GM12878 (cell line): ENCODE measurements around the gene HMSD. TPM values are rescaled to one million over a fixed set of nuclear protein-coding genes. Genes with fewer than 3 reads are reported as not detected.
"Not testable (repeated sequence)": the region's sequence is repeated elsewhere in the genome, so short reads cannot be mapped to it uniquely, and the experiment has no call there.

ENCODE experiments used
- ATAC-seq: fragments of 200-7000 bp; cut with Tn5 transposase; 3 replicates; pipeline ENCODE4 v1.9.1; 2020; ENCODE audit warnings: mild to moderate bottlenecking, moderate library complexity
- BruUV-seq: library from RNA; stranded (reverse); fragments of 400-500 nt; replicated peaks from 2 replicates; lab custom pipeline; 2021; lab: Mats Ljungman, UMichigan
- CTCF ChIA-PET: fragments of 300-600 bp; sonication (Branson Sonifier 250); formaldehyde crosslinking; extraction: SDS; loops from one replicate; lab custom pipeline; 2021; ENCODE audit warnings: inconsistent platforms; lab: Yijun Ruan, JAX
- POLR2A ChIA-PET: fragments of 350-600 bp; formaldehyde crosslinking; extraction: SDS; loops from one replicate; lab custom pipeline; 2021; ENCODE audit warnings: inconsistent platforms; lab: Charles Lee
- RAD21 ChIA-PET: fragments of 300-600 bp; sonication (Branson Sonifier 250); formaldehyde crosslinking; loops from one replicate; lab custom pipeline; 2023; ENCODE audit warnings: antibody characterized with exemption; ENCODE audit not compliant: unreplicated experiment; lab: Charles Lee
- SMC1A ChIA-PET: fragments of 300-600 bp; sonication (Branson Sonifier 250); formaldehyde crosslinking; loops from one replicate; lab custom pipeline; 2023; ENCODE audit not compliant: unreplicated experiment, uncharacterized antibody; lab: Charles Lee
- DNase-seq: peaks from one replicate; pipeline ENCODE4 v3.0.0-alpha.2; 2011; ENCODE audit warnings: low read depth, low spot score
- FAIRE-seq: peaks from 3 replicates; lab custom pipeline; 2011; peaks lifted over from hg19 to GRCh38; lab: Jason Lieb, UNC
- H2AFZ ChIP-seq: 2 replicates; pipeline ENCODE4 v1.6.0; 2011; ENCODE audit warnings: low read depth, low read length, control low read depth; ENCODE audit not compliant: control insufficient read depth
- H3K27ac ChIP-seq: 2 replicates; pipeline ENCODE4 v1.5.1; 2011; ENCODE audit warnings: control low read depth; ENCODE audit not compliant: control insufficient read depth, insufficient read depth
- H3K27me3 ChIP-seq, 2 experiments: replicated peaks in 1 of 2; 2 replicates each; pipeline versions ENCODE4 v1.6.0 to v1.6.1; 2011; ENCODE audit warnings: low read length in 1 of 2; ENCODE audit not compliant: control insufficient read depth in 2 of 2, insufficient read depth in 2 of 2
- H3K36me3 ChIP-seq, 2 experiments: 2 replicates each; pipeline ENCODE4 v1.5.1; 2011; ENCODE audit warnings: low read length in 1 of 2; ENCODE audit not compliant: control insufficient read depth in 2 of 2, insufficient read depth in 2 of 2
- H3K4me1 ChIP-seq: 2 replicates; pipeline ENCODE4 v1.6.1; 2011; ENCODE audit warnings: mild to moderate bottlenecking, low read length, moderate library complexity, mixed read lengths; ENCODE audit not compliant: control insufficient read depth, insufficient read depth
- H3K4me2 ChIP-seq: 2 replicates; pipeline ENCODE4 v1.6.0; 2011; ENCODE audit warnings: control low read depth; ENCODE audit not compliant: control insufficient read depth, insufficient read depth
- H3K4me3 ChIP-seq: fragments of 200-600 bp; sonication (generic); 2 replicates; pipeline ENCODE4 v1.5.1; 2016
- H3K79me2 ChIP-seq: 2 replicates; pipeline ENCODE4 v1.6.0; 2011; ENCODE audit warnings: low read length; ENCODE audit not compliant: control insufficient read depth, insufficient read depth
- H3K9ac ChIP-seq: 2 replicates; pipeline ENCODE4 v1.8.0; 2011; ENCODE audit warnings: low read length, control low read depth, mixed read lengths; ENCODE audit not compliant: control insufficient read depth, insufficient read depth
- H3K9me3 ChIP-seq: replicated peaks from 3 replicates; pipeline ENCODE4 v1.5.1; 2011; ENCODE audit warnings: mild to moderate bottlenecking, low read length; ENCODE audit not compliant: control insufficient read depth, insufficient read depth
- H4K20me1 ChIP-seq: 2 replicates; pipeline ENCODE4 v1.6.0; 2011; ENCODE audit not compliant: control insufficient read depth, insufficient read depth
- BMI1 ChIP-seq: fragments of 450-650 bp; IDR thresholded peaks from 2 replicates; pipeline ENCODE4 v1.6.1; 2016; ENCODE audit warnings: mild to moderate bottlenecking, moderate library complexity, borderline replicate concordance
- CBX5 ChIP-seq: sonication (generic); IDR thresholded peaks from 2 replicates; pipeline ENCODE4 v1.6.1; 2016; ENCODE audit warnings: low read depth, moderate library complexity, mild to moderate bottlenecking, inconsistent platforms
- CREB1 ChIP-seq: IDR thresholded peaks from 2 replicates; pipeline ENCODE4 v1.6.1; 2012; ENCODE audit warnings: low read depth, mild to moderate bottlenecking, inconsistent platforms
- ZNF207 ChIP-seq: fragments of 450-650 bp; IDR thresholded peaks from 2 replicates; pipeline ENCODE4 v1.6.1; 2014; ENCODE audit warnings: antibody characterized with exemption, mild to moderate bottlenecking, borderline replicate concordance
- WGBS: methylation state at CpG from one replicate; pipeline ENCODE4 v1.1.6; 2016; ENCODE audit warnings: low lambda C conversion rate; ENCODE audit not compliant: insufficient replicate concordance, insufficient coverage; ENCODE audit errors: missing lambda C conversion rate; 5-methylcytosine and 5-hydroxymethylcytosine counted together
- in situ Hi-C: fragments of 300-500 bp; cut with MboI; formaldehyde crosslinking; loops from 9 replicates; pipeline ENCODE4 v1.14.3; 2018; ENCODE audit warnings: mixed read lengths
- intact Hi-C: fragments of 100-400 bp; cut with micrococcal nuclease; formaldehyde crosslinking; loops from one replicate; pipeline ENCODE4 v1.14.2; 2022; ENCODE audit not compliant: unreplicated experiment
- polyA plus RNA-seq, 11 experiments: library from polyadenylated mRNA; depleted of rRNA in 4 of 11; unstranded in 6 of 11; stranded (reverse) in 5 of 11; fragments of >200 nt; fragmentation: Nextera tagmentation in 4 of 11; fragmentation: Illumina TruSeq in 1 of 11; extraction: Ambion mirVana in 4 of 11; extraction: Trizol in 1 of 11; gene quantifications; 1 replicate in 1 of 11; 2 replicates in 10 of 11; pipeline versions ENCODE4 v1.2.1 to v1.2.3, GENCODE V29; 2011 to 2016; ENCODE audit warnings: inconsistent platforms in 2 of 11, missing spikeins in 2 of 11, low read depth in 1 of 11
- total RNA-seq, 4 experiments: library from RNA; depleted of rRNA in 3 of 4; stranded (reverse); fragments of >200 nt in 3 of 4; fragmentation: Illumina TruSeq in 1 of 4; extraction: Trizol in 1 of 4; gene quantifications; 2 replicates each; pipeline versions ENCODE4 v1.2.1 to v1.2.3, GENCODE V29; 2013 to 2021
- TF ChIP-seq, protein P1 (sequence below): fragments of 450-650 bp; IDR thresholded peaks from 2 replicates; pipeline ENCODE4 v1.6.1; 2018; ENCODE audit warnings: borderline replicate concordance, mild to moderate bottlenecking; ENCODE audit not compliant: partially characterized antibody
- TF ChIP-seq, protein P2 (sequence below): fragments of 150-350 bp; IDR thresholded peaks from 2 replicates; pipeline ENCODE4 v1.6.1; 2016; ENCODE audit warnings: low read depth, low read length
- TF ChIP-seq, protein P3 (sequence below): IDR thresholded peaks from 2 replicates; pipeline ENCODE4 v1.6.1; 2011; ENCODE audit warnings: borderline replicate concordance, low read depth, mild to moderate bottlenecking, moderate library complexity, mixed read lengths, low read length; ENCODE audit not compliant: insufficient read depth; ENCODE audit errors: extremely low read length

Gene HMSD
- total and polyA plus RNA-seq, 10 of the 15 experiments (the other 5 are each of a cell fraction or from before 2014, with no cell fraction given), result 11.7 to 83.9 (median 37.8) TPM

DNA sequence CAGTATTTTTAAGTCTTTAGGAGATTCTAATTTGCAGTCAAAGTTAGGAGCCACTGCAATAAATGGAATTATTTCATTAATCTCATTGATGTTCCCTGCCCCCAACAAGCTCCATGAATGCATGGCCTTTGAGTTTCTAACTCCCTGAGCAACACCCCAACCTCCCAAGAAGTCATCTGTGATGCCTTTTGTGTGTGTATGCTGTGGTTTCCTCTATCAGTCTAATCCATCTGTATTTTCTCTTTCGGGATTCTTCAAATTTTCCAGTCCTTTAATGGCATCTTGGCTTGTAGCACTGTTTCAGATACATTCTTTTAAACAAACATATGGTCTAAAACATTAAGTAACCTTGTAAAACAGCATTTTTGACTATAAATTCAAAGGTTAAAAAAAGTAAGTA lies 24.6 kb upstream of the HMSD start (continued):
- TF ChIP-seq, protein P1, sequence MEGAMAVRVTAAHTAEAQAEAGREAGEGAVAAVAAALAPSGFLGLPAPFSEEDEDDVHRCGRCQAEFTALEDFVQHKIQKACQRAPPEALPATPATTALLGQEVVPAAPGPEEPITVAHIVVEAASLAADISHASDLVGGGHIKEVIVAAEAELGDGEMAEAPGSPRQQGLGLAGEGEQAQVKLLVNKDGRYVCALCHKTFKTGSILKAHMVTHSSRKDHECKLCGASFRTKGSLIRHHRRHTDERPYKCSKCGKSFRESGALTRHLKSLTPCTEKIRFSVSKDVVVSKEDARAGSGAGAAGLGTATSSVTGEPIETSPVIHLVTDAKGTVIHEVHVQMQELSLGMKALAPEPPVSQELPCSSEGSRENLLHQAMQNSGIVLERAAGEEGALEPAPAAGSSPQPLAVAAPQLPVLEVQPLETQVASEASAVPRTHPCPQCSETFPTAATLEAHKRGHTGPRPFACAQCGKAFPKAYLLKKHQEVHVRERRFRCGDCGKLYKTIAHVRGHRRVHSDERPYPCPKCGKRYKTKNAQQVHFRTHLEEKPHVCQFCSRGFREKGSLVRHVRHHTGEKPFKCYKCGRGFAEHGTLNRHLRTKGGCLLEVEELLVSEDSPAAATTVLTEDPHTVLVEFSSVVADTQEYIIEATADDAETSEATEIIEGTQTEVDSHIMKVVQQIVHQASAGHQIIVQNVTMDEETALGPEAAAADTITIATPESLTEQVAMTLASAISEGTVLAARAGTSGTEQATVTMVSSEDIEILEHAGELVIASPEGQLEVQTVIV, result no peak
- TF ChIP-seq CBX5 (no peak), ZNF207 (no peak), CREB1 (no peak), BMI1 (no peak)
- TF ChIP-seq, protein P2, sequence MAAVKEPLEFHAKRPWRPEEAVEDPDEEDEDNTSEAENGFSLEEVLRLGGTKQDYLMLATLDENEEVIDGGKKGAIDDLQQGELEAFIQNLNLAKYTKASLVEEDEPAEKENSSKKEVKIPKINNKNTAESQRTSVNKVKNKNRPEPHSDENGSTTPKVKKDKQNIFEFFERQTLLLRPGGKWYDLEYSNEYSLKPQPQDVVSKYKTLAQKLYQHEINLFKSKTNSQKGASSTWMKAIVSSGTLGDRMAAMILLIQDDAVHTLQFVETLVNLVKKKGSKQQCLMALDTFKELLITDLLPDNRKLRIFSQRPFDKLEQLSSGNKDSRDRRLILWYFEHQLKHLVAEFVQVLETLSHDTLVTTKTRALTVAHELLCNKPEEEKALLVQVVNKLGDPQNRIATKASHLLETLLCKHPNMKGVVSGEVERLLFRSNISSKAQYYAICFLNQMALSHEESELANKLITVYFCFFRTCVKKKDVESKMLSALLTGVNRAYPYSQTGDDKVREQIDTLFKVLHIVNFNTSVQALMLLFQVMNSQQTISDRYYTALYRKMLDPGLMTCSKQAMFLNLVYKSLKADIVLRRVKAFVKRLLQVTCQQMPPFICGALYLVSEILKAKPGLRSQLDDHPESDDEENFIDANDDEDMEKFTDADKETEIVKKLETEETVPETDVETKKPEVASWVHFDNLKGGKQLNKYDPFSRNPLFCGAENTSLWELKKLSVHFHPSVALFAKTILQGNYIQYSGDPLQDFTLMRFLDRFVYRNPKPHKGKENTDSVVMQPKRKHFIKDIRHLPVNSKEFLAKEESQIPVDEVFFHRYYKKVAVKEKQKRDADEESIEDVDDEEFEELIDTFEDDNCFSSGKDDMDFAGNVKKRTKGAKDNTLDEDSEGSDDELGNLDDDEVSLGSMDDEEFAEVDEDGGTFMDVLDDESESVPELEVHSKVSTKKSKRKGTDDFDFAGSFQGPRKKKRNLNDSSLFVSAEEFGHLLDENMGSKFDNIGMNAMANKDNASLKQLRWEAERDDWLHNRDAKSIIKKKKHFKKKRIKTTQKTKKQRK, result no peak

DNA sequence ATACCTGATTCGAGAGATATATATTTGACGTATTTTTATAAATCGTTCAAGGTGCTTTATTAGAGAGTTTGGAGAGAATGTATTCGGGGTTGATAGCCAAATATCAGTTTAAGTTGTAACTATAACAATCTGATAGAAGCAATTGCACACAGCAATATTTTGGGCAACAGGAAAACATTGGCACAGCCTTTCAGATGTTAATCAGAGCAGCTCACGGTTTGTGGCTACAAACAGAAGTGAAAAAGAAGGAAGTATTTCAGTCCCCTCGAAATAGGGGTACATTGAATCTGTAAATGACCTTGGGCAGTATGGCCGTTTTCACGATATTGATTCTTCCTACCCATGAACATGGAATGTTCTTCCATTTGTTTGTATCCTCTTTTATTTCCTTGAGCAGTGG lies 20.8 kb upstream of the HMSD start:
- Histone ChIP-seq H3K36me3 (no peaks in the 10 kb centered on the region), H4K20me1 (no peaks in the 10 kb centered on the region), H3K4me1 (no peaks in the 10 kb centered on the region), H3K9ac (no peak overlapping the region), H3K4me3 (no peak overlapping the region), H3K4me2 (no peak overlapping the region), H3K9me3 (no peaks in the 10 kb centered on the region), H2AFZ (no peak overlapping the region), H3K27ac (no peak overlapping the region), H3K27me3 (no peaks in the 10 kb centered on the region), H3K79me2 (no peaks in the 10 kb centered on the region)
- RAD21 ChIA-PET, result interaction anchor here (1.0 kb wide), 1 partner anchor 20 kb away, joined by 4 read pairs; no protein-coding TSS in a partner anchor
- SMC1A ChIA-PET, result interaction anchor here (1.3 to 2.2 kb wide), 3 partner anchors 19 to 37 kb away, joined by 5 to 8 read pairs (median 5); partner anchors contain the start of gene SERPINB10
- CTCF ChIA-PET, result interaction anchor here (0.7 to 1.4 kb wide), 3 partner anchors 8 to 152 kb away, joined by 3 to 8 read pairs (median 3); no protein-coding TSS in a partner anchor
- in situ Hi-C loops, result no loop called here
- 52% methylated on average over 8 of the region's 8 CpGs for WGBS
- intact Hi-C loops, result no loop called here
- DNase-seq (no peak), ATAC-seq (no peak; the same call in 2 of the 3 replicates), FAIRE-seq (no peak)
- POLR2A ChIA-PET, result no interaction called here
- TF ChIP-seq, protein P3, sequence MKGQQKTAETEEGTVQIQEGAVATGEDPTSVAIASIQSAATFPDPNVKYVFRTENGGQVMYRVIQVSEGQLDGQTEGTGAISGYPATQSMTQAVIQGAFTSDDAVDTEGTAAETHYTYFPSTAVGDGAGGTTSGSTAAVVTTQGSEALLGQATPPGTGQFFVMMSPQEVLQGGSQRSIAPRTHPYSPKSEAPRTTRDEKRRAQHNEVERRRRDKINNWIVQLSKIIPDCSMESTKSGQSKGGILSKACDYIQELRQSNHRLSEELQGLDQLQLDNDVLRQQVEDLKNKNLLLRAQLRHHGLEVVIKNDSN, result no peak
- no TSS peak for BruUV-seq

DNA sequence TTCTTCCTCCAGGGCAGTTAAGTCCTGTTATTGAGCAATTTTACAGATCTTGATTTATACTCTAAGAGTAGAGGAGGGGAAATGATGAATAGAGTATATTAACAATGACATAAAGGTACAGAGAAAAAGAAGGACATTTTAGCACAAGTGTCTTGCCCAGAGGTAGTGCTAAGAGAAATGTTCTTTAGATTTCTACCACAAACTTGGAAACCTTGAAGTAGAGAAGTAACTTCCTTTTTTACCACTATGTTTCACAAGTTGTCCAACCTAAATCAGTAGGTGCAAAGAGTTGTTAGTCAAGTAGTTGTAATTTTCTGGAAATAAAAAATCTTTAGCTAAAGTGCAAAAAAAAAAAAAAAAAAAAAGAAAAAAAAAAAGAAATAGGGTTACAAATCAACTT lies 19.7 kb upstream of the HMSD start:
- DNase-seq, H3K79me2 ChIP-seq, H3K36me3 ChIP-seq, intact Hi-C loops, CTCF ChIA-PET, H3K27ac ChIP-seq, POLR2A ChIA-PET, H4K20me1 ChIP-seq, H3K27me3 ChIP-seq, H2AFZ ChIP-seq, H3K4me1 ChIP-seq, H3K4me3 ChIP-seq, in situ Hi-C loops, H3K9me3 ChIP-seq, H3K4me2 ChIP-seq, BruUV-seq, H3K9ac ChIP-seq: not testable (repeated sequence)
- FAIRE-seq (peak; percentile 38), ATAC-seq (peak; percentile 65)
- SMC1A ChIA-PET, result interaction anchor here (2.0 to 2.2 kb wide), 3 partner anchors 20 to 39 kb away, joined by 4 to 8 read pairs (median 5); partner anchors contain the start of gene SERPINB10
- RAD21 ChIA-PET, result interaction anchor here (2.4 kb wide), 1 partner anchor 20 kb away, joined by 9 read pairs; no protein-coding TSS in a partner anchor
